AG09309 (cell line): ENCODE measurements around the gene BRSK1.

Experiments used
- DNase-seq: peaks from one replicate; pipeline ENCODE4 v3.0.0-alpha.2; 2010; ENCODE audit warnings: low read depth
- H3K4me3 ChIP-seq: 2 replicates; pipeline ENCODE4 v1.5.1; 2011; ENCODE audit warnings: mild to moderate bottlenecking, low read depth, low read length, moderate library complexity; ENCODE audit not compliant: control insufficient read depth
- CTCF ChIP-seq: IDR thresholded peaks from 2 replicates; pipeline ENCODE4 v1.5.1; 2011; ENCODE audit warnings: mild to moderate bottlenecking, low read depth, low read length, inconsistent platforms; ENCODE audit not compliant: insufficient read depth, control insufficient read depth; ENCODE audit errors: missing control alignments

Gene BRSK1

DNA sequence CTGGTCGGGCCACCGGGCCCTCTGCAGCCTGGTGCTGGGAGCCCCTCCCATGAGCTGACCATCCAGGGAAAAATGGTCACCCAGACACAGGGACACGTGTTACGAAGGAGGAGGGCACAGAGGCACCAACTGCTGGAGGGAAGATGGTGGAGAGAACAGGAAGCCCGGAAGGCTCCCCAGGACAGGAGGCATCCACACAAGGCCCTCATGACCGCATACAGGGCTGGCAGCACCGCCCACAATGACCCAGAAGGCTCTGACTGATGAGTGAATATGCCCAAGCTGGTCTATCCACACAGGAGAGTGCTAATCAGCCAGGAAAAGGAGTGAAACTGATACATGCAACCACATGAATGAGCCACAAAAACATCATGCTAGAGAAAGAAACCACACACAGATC is 41.3 kb upstream of the BRSK1 start:
- DNase-seq = no peak
- no peak overlapping the region for H3K4me3 ChIP-seq
- TF ChIP-seq CTCF = no peak

DNA sequence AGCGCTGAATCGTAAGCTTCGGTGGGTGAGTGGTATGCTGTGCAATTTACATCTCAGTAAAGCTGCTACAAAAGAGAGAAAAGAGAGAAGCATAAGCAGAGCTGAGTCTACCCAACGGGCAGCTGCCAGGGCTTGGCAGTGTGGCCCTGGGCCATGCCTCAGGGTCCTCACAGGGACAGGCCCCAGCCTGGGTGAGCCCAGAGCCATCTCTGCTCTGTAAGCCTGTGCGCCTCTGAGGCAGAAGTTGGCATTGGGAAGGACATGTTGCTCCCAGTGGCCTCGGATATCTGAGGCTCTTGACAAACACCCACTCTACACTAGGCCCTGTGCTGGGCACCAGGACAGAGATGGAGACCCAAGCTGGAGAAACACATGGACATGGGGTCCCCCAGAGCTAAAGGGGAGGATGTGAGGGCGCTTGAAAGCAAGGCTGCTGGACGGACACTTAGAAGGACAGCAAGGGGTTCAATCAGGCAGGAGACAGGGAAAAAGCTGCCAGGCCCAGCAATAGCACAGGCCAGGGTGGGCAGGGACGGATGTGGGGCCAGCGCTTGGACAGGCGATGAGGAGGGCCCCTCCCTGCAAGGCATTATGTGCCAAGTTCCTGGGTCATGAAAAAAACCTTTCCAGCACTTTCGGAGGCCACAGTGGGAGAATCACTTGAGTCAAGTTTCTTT is 39.7 kb upstream of the BRSK1 start:
- no peak overlapping the region for H3K4me3 ChIP-seq
- no peak for TF ChIP-seq CTCF
- DNase-seq = no peak

- no peak for DNase-seq
- H3K4me3 ChIP-seq = no peak overlapping the region
- no peak for TF ChIP-seq CTCF
Measured at GRCh38 chr19:55245236-55245904, 38.4 kb upstream of the BRSK1 start.

GRCh38 chr19:55246462-55247451 is 37.0 kb upstream of the BRSK1 start:
- DNase-seq = no peak
- no peak for TF ChIP-seq CTCF
- no peak overlapping the region for H3K4me3 ChIP-seq

DNA sequence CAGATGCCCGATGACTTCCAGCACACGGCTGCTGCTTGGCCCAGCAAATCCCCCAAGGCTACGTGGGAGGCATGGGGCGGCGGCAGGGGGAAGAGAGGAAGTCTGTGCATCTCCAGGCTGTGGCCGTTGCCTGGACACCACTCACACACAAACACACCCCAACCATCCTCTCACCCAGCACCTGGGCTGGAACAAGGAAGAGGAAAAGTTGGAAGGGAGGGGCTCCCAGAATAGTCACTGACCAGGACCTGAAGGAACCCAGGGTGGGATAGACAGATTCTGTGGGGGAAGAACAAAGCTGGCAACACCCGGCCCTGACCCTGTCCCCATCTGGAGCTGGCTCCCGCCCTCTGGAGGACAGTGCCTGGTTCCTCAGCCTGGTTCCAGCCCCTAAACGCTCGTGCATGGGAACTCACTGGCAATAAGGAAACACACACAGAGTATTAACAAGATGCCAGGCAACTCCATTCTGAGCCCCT is 36.1 kb upstream of the BRSK1 start:
- DNase-seq = no peak
- no peak overlapping the region for H3K4me3 ChIP-seq
- no peak for TF ChIP-seq CTCF

- no peak overlapping the region for H3K4me3 ChIP-seq
- TF ChIP-seq CTCF = no peak
- DNase-seq = no peak
Measured at GRCh38 chr19:55248166-55248675, 35.6 kb upstream of the BRSK1 start.
